Mesothelial cell of epicardium (in vitro differentiated cells): Measurements from ENCODE around the gene ACMSD. TPM values are rescaled to one million over a fixed set of nuclear protein-coding genes. Genes with fewer than 3 reads are reported as not detected.

Source experiments
- DNase-seq, 2 experiments: peaks; one replicate each; pipeline ENCODE4 v3.0.0; 2021; ENCODE audit warnings: low spot score in 2 of 2; ENCODE audit not compliant: unreplicated experiment in 2 of 2
- H3K27ac Mint-ChIP-seq: 2 replicates; pipeline ENCODE4 v1.8.0; 2021; ENCODE audit warnings: mixed read lengths
- H3K27me3 Mint-ChIP-seq: 2 replicates; pipeline ENCODE4 v1.8.0; 2021; ENCODE audit warnings: low read depth, mixed read lengths
- H3K36me3 Mint-ChIP-seq: 2 replicates; pipeline ENCODE4 v1.8.0; 2021; ENCODE audit warnings: mixed read lengths
- H3K4me1 Mint-ChIP-seq: 2 replicates; pipeline ENCODE4 v1.8.0; 2021; ENCODE audit warnings: mixed read lengths
- H3K4me3 Mint-ChIP-seq: 2 replicates; pipeline ENCODE4 v1.8.0; 2021; ENCODE audit warnings: mild to moderate bottlenecking, moderate library complexity, mixed read lengths
- H3K9me3 Mint-ChIP-seq: 2 replicates; pipeline ENCODE4 v1.8.0; 2021; ENCODE audit warnings: mixed read lengths
- total RNA-seq: library from RNA; stranded (reverse); gene quantifications from 3 replicates; pipeline ENCODE4 v1.2.1, GENCODE V29; 2021
- TF ChIP-seq, protein P1 (sequence below): fragments of 200-600 bp; sonication (generic); IDR thresholded peaks from one replicate; pipeline ENCODE4 v1.5.0; 2021; ENCODE audit warnings: antibody characterized with exemption; ENCODE audit not compliant: unreplicated experiment

Gene ACMSD
- total RNA-seq, 1 donor from 2014 or later: not detected

DNA sequence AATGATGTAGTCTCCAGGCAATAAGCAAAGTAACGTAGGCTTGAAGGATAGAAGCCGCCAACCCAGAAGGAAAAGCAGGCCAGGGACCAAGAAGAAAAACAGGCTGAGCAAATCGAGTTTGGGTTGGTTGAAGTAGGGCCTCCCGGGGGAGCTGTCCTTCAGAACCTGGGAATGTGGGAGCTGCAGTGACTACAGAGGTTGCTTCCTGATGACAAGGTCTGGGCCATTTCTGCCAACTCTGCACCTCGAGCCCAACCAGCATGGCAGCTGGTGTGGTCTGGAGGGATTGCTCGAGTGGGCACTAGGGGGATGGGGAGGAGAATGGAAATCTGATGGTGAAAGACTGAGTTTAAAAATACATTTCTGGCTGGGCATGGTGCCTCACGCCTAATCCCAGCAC lies 14.1 kb downstream of the ACMSD start:
- Mint-ChIP-seq H3K27ac (no peak overlapping the region), H3K36me3 (no peaks in the 10 kb centered on the region), H3K27me3 (no peaks in the 10 kb centered on the region), H3K4me1 (no peaks in the 10 kb centered on the region), H3K4me3 (no peak overlapping the region), H3K9me3 (peaks cover 7% of the 10 kb centered on the region)
- TF ChIP-seq, protein P1, sequence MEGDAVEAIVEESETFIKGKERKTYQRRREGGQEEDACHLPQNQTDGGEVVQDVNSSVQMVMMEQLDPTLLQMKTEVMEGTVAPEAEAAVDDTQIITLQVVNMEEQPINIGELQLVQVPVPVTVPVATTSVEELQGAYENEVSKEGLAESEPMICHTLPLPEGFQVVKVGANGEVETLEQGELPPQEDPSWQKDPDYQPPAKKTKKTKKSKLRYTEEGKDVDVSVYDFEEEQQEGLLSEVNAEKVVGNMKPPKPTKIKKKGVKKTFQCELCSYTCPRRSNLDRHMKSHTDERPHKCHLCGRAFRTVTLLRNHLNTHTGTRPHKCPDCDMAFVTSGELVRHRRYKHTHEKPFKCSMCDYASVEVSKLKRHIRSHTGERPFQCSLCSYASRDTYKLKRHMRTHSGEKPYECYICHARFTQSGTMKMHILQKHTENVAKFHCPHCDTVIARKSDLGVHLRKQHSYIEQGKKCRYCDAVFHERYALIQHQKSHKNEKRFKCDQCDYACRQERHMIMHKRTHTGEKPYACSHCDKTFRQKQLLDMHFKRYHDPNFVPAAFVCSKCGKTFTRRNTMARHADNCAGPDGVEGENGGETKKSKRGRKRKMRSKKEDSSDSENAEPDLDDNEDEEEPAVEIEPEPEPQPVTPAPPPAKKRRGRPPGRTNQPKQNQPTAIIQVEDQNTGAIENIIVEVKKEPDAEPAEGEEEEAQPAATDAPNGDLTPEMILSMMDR: no peak
- DNase-seq: no peak

DNA sequence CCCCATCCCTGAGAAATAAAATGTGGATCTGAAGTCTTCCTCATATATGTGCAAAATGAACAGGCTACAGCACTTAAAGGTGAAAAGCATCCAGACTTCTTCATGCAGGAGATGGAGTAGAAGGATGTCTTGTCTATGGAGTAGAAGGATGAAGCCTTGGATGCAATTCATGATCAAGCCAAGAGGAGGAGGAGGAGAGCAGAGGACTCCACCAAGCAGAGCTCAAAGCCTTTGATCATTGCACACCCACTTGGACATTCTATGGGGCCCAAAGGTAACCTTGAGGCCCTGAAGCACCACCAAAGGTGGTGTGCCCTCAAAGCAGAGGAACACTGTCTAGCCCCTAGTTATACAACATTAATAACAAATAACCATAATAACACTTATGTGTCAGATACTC lies 17.3 kb downstream of the ACMSD start:
- Mint-ChIP-seq H3K4me1 (no peaks in the 10 kb centered on the region), H3K36me3 (no peaks in the 10 kb centered on the region), H3K27ac (no peak overlapping the region), H3K4me3 (no peak overlapping the region), H3K9me3 (no peaks in the 10 kb centered on the region), H3K27me3 (no peaks in the 10 kb centered on the region)
- DNase-seq: no peak
- TF ChIP-seq, protein P1: no peak

DNA sequence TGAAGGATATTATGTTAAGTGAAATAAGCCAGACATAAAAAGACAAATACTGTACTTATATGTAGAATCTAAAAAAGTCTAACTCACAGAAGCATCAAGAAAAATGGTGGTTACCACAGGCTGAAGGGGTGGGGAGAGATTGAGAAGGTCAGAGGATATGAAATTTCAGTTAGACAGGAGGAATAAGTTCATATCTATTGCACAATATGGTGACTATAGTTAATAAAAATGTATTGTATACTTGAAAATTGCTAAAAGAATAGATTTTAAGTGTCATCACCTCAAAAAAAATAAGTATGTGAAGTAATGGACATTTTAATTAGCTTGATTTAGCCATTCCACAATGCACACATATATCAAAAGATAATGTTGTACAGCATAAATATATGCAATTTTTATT lies 19.8 kb downstream of the ACMSD start:
- DNase-seq: no peak
- no peaks in the 10 kb centered on the region for H3K4me1 Mint-ChIP-seq
- H3K4me3 Mint-ChIP-seq: no peak overlapping the region
- H3K27me3 Mint-ChIP-seq: no peaks in the 10 kb centered on the region
- no peak overlapping the region for H3K27ac Mint-ChIP-seq
- TF ChIP-seq, protein P1: no peak
- H3K36me3 Mint-ChIP-seq: no peaks in the 10 kb centered on the region
- H3K9me3 Mint-ChIP-seq: no peaks in the 10 kb centered on the region

DNA sequence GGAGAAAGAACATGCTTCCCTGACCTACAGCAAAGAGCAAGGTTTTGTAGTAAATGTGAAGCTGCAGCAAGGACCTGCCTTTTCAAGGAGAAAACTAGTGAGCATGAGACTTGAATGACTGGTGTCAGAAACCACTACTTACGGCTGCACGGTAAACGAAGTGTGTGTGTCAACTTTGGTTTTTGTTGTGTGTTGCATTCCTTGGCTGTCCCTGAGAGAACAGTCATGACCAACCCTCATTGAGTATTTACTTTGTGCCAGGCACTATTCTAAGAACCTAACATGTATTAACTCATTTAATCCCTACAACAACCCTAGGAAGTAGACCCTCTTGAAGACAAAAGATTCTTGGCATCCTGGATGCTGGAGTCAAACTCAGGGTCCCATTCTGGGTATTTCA lies 22.8 kb downstream of the ACMSD start:
- H3K4me3 Mint-ChIP-seq: no peak overlapping the region
- H3K9me3 Mint-ChIP-seq: no peaks in the 10 kb centered on the region
- no peaks in the 10 kb centered on the region for H3K36me3 Mint-ChIP-seq
- no peak overlapping the region for H3K27ac Mint-ChIP-seq
- TF ChIP-seq, protein P1: no peak
- H3K4me1 Mint-ChIP-seq: no peaks in the 10 kb centered on the region
- DNase-seq: no peak
- no peaks in the 10 kb centered on the region for H3K27me3 Mint-ChIP-seq

DNA sequence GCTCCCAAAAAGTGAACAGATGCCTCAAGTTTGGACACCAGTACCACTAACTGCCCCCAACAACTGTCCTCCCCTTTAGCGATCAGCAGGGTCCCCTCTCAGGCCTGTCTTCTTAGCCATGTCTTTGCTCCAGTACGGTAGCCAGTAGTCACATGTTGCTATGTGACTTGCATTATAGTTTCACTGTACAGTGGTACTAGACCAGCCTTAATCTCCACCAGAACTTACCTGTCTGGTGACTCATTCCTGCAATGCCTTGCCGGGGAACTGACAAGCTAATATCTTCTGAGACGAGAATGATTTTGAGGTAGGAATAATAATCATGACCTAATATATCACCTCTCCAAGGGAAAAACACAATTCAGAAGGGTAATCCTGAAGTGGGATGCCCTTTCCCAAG lies 23.7 kb downstream of the ACMSD start:
- H3K27ac Mint-ChIP-seq: no peak overlapping the region
- no peaks in the 10 kb centered on the region for H3K27me3 Mint-ChIP-seq
- H3K36me3 Mint-ChIP-seq: no peaks in the 10 kb centered on the region
- TF ChIP-seq, protein P1: no peak
- H3K4me1 Mint-ChIP-seq: no peaks in the 10 kb centered on the region
- no peaks in the 10 kb centered on the region for H3K9me3 Mint-ChIP-seq
- H3K4me3 Mint-ChIP-seq: no peak overlapping the region
- no peak for DNase-seq

DNA sequence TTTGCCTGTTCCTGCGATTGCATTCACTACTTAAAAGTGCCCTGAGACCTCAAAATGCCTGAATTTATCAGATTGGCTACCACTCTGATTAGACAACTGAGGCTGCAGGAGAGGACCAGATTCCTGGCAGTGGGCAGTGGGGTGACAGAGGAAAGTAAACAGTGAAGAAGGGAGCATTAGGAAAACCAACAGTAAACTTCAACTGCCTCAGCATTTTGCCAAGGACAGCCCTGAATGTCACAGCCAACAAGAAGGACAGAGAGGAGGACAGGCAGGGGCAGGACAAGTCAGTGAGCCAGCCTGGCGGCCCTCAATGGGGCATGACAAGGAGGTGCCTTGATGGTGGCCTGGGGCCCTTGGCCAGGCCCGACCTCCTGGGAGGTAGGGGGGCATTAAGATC lies 24.3 kb downstream of the ACMSD start:
- Mint-ChIP-seq H3K27me3 (no peaks in the 10 kb centered on the region), H3K4me3 (no peak overlapping the region), H3K27ac (no peak overlapping the region), H3K4me1 (no peaks in the 10 kb centered on the region), H3K9me3 (no peaks in the 10 kb centered on the region), H3K36me3 (peaks cover 2% of the 10 kb centered on the region)
- no peak for DNase-seq
- TF ChIP-seq, protein P1: no peak
